IMR-90 (cell line): ENCODE results near the gene SPACDR. TPM values are rescaled to one million over a fixed set of nuclear protein-coding genes. Genes with fewer than 3 reads are reported as not detected.
A peak's percentile ranks its signal among the peaks of the same experiment; 100 is the strongest.

Source experiments
- ATAC-seq: fragments of 200-7000 bp; cut with Tn5 transposase; 2 replicates; pipeline ENCODE4 v1.9.1; 2020; ENCODE audit warnings: low read depth, mild to moderate bottlenecking, moderate library complexity
- BruUV-seq: library from RNA; stranded (reverse); fragments of 400-500 nt; replicated peaks from 2 replicates; lab custom pipeline; 2021; lab: Mats Ljungman, UMichigan
- CTCF ChIA-PET: fragments of 300-600 bp; formaldehyde crosslinking; extraction: SDS; loops from one replicate; lab custom pipeline; 2021; ENCODE audit warnings: antibody characterized with exemption; lab: Yijun Ruan, JAX
- POLR2A ChIA-PET: fragments of 300-600 bp; sonication (Branson Sonifier 250); formaldehyde crosslinking; loops from one replicate; lab custom pipeline; 2022; ENCODE audit warnings: antibody characterized with exemption; ENCODE audit not compliant: unreplicated experiment; lab: Charles Lee
- DNase-seq: peaks from one replicate; pipeline ENCODE4 v3.0.0; 2013
- H2AFZ ChIP-seq: replicated peaks from 2 replicates; pipeline ENCODE3; 2013; ENCODE audit warnings: low read length, mild to moderate bottlenecking; ENCODE audit not compliant: poor library complexity
- H2AK5ac ChIP-seq: 2 replicates; pipeline ENCODE4 v1.6.1; 2013; ENCODE audit warnings: low read depth, low read length, inconsistent platforms
- H2AK9ac ChIP-seq: replicated peaks from 2 replicates; pipeline ENCODE3; 2013; ENCODE audit warnings: mild to moderate bottlenecking, low read depth, low read length, moderate library complexity; ENCODE audit not compliant: poor library complexity
- H2BK120ac ChIP-seq: 2 replicates; pipeline ENCODE4 v1.6.1; 2013; ENCODE audit warnings: low read depth, low read length, inconsistent platforms
- H2BK15ac ChIP-seq: 3 replicates; pipeline ENCODE4 v1.6.1; 2013; ENCODE audit warnings: low read depth, low read length, inconsistent platforms
- H2BK20ac ChIP-seq: 2 replicates; pipeline ENCODE4 v1.6.1; 2013; ENCODE audit warnings: low read depth, mild to moderate bottlenecking, inconsistent platforms, low read length, moderate library complexity
- H2BK5ac ChIP-seq: 2 replicates; pipeline ENCODE4 v1.6.1; 2013; ENCODE audit warnings: mild to moderate bottlenecking, low read depth, low read length, inconsistent platforms; ENCODE audit not compliant: poor library complexity, severe bottlenecking
- H3K14ac ChIP-seq: replicated peaks from 2 replicates; pipeline ENCODE4 v1.6.1; 2013; ENCODE audit warnings: low read depth, low read length, inconsistent platforms
- H3K18ac ChIP-seq: 2 replicates; pipeline ENCODE4 v1.6.1; 2013; ENCODE audit warnings: low read depth, low read length, control low read depth
- H3K23ac ChIP-seq: 2 replicates; pipeline ENCODE4 v1.6.1; 2013; ENCODE audit warnings: low read depth, low read length, inconsistent platforms
- H3K27ac ChIP-seq: 2 replicates; pipeline ENCODE4 v1.5.1; 2013; ENCODE audit warnings: mild to moderate bottlenecking, control low read depth, low read length; ENCODE audit not compliant: insufficient read depth
- H3K27me3 ChIP-seq: 2 replicates; pipeline ENCODE4 v1.6.1; 2013; ENCODE audit warnings: low read length; ENCODE audit not compliant: control insufficient read depth, insufficient read depth
- H3K36me3 ChIP-seq: 2 replicates; pipeline ENCODE4 v1.6.1; 2013; ENCODE audit warnings: low read length, mixed read lengths; ENCODE audit not compliant: control insufficient read depth, insufficient read depth
- H3K4ac ChIP-seq: 2 replicates; pipeline ENCODE4 v1.6.1; 2013; ENCODE audit warnings: low read depth, low read length, inconsistent platforms
- H3K4me1 ChIP-seq: 2 replicates; pipeline ENCODE4 v1.6.1; 2013; ENCODE audit warnings: low read length, mixed read lengths; ENCODE audit not compliant: control insufficient read depth, insufficient read depth
- H3K4me2 ChIP-seq: 2 replicates; pipeline ENCODE4 v1.6.1; 2013; ENCODE audit warnings: low read depth, mild to moderate bottlenecking, control low read depth, low read length, moderate library complexity
- H3K4me3 ChIP-seq: 2 replicates; pipeline ENCODE4 v1.5.1; 2013; ENCODE audit warnings: low read depth, mild to moderate bottlenecking, control low read depth, low read length, moderate library complexity; ENCODE audit not compliant: insufficient read depth
- H3K56ac ChIP-seq: 2 replicates; pipeline ENCODE4 v1.6.1; 2013; ENCODE audit warnings: low read length, inconsistent platforms; ENCODE audit not compliant: insufficient read depth; ENCODE audit errors: extremely low read depth
- H3K79me1 ChIP-seq, 2 experiments: 2 replicates each; pipeline ENCODE4 v1.6.1; 2013; ENCODE audit warnings: low read length in 2 of 2, inconsistent platforms in 1 of 2, low read depth in 1 of 2
- H3K9ac ChIP-seq: 2 replicates; pipeline ENCODE4 v1.6.1; 2013; ENCODE audit warnings: low read depth, low read length, control low read depth
- H3K9me1 ChIP-seq: 2 replicates; pipeline ENCODE4 v1.6.1; 2013; ENCODE audit warnings: low read length, inconsistent platforms; ENCODE audit not compliant: insufficient read depth
- H3K9me3 ChIP-seq: 2 replicates; pipeline ENCODE4 v1.6.1; 2013; ENCODE audit warnings: low read length; ENCODE audit not compliant: control insufficient read depth, insufficient read depth
- H4K20me1 ChIP-seq: 2 replicates; pipeline ENCODE4 v1.6.1; 2013; ENCODE audit warnings: low read length, inconsistent platforms; ENCODE audit not compliant: insufficient read depth
- H4K5ac ChIP-seq: 2 replicates; pipeline ENCODE4 v1.6.1; 2013; ENCODE audit warnings: mild to moderate bottlenecking, low read depth, low read length, control low read depth
- H4K8ac ChIP-seq, 2 experiments: 2 replicates each; pipeline ENCODE4 v1.6.1; 2013; ENCODE audit warnings: low read depth in 2 of 2, low read length in 2 of 2, control low read depth in 1 of 2, inconsistent platforms in 1 of 2
- H4K91ac ChIP-seq: 2 replicates; pipeline ENCODE4 v1.6.1; 2013; ENCODE audit warnings: low read depth, low read length, inconsistent platforms; ENCODE audit not compliant: insufficient read depth
- BHLHE40 ChIP-seq: fragments of 150-350 bp; IDR thresholded peaks from 2 replicates; pipeline ENCODE4 v1.6.1; 2016; ENCODE audit warnings: mild to moderate bottlenecking, low read depth, low read length
- CEBPB ChIP-seq: IDR thresholded peaks from 2 replicates; pipeline ENCODE4 v1.6.1; 2012; ENCODE audit warnings: low read depth, low read length, improper control_type of control experiment
- CHD1 ChIP-seq: IDR thresholded peaks from 2 replicates; pipeline ENCODE4 v1.6.1; 2012; ENCODE audit warnings: low read depth, low read length, improper control_type of control experiment
- CTCF ChIP-seq: conservative IDR thresholded peaks from 2 replicates; pipeline ENCODE4 v1.5.1; 2012; ENCODE audit warnings: mild to moderate bottlenecking, low read depth, low read length, improper control_type of control experiment
- ELK1 ChIP-seq: fragments of 150-350 bp; IDR thresholded peaks from 2 replicates; pipeline ENCODE4 v1.6.1; 2016; ENCODE audit warnings: low read depth, mild to moderate bottlenecking, low read length, moderate library complexity, borderline replicate concordance
- FOS ChIP-seq: fragments of 150-350 bp; IDR thresholded peaks from 2 replicates; pipeline ENCODE4 v1.6.1; 2016; ENCODE audit warnings: low read depth, low read length
- MAFK ChIP-seq: IDR thresholded peaks from 2 replicates; pipeline ENCODE4 v1.6.1; 2012; ENCODE audit warnings: low read depth, low read length, improper control_type of control experiment
- MAZ ChIP-seq: IDR thresholded peaks from 2 replicates; pipeline ENCODE4 v1.6.1; 2012; ENCODE audit warnings: low read depth, mild to moderate bottlenecking, low read length, improper control_type of control experiment, moderate library complexity, borderline replicate concordance
- MXI1 ChIP-seq: IDR thresholded peaks from 2 replicates; pipeline ENCODE4 v1.6.1; 2012; ENCODE audit warnings: low read depth, mild to moderate bottlenecking, low read length, moderate library complexity, borderline replicate concordance
- NFE2L2 ChIP-seq: fragments of 150-350 bp; IDR thresholded peaks from 2 replicates; pipeline ENCODE4 v1.6.1; 2016; ENCODE audit warnings: low read depth, mild to moderate bottlenecking, low read length
- POLR2A ChIP-seq: IDR thresholded peaks from 2 replicates; pipeline ENCODE4 v1.6.1; 2012; ENCODE audit warnings: mild to moderate bottlenecking, low read depth, low read length
- RAD21 ChIP-seq: IDR thresholded peaks from 2 replicates; pipeline ENCODE4 v1.6.1; 2012; ENCODE audit warnings: low read length, improper control_type of control experiment
- RCOR1 ChIP-seq: IDR thresholded peaks from 2 replicates; pipeline ENCODE4 v1.6.1; 2012; ENCODE audit warnings: mild to moderate bottlenecking, low read length, improper control_type of control experiment; ENCODE audit not compliant: insufficient replicate concordance
- RFX5 ChIP-seq: IDR thresholded peaks from 2 replicates; pipeline ENCODE4 v1.8.0; 2012; ENCODE audit warnings: low read depth, mild to moderate bottlenecking, low read length, moderate library complexity
- SMC3 ChIP-seq: fragments of 150-350 bp; IDR thresholded peaks from 2 replicates; pipeline ENCODE4 v1.6.1; 2016; ENCODE audit warnings: low read depth, mild to moderate bottlenecking, antibody characterized with exemption, low read length, moderate library complexity
- USF2 ChIP-seq: fragments of 150-350 bp; IDR thresholded peaks from 2 replicates; pipeline ENCODE4 v1.6.1; 2017; ENCODE audit warnings: mild to moderate bottlenecking, antibody characterized with exemption, low read length, low read depth
- WGBS, 2 experiments: methylation state at CpG; one replicate each; pipeline versions ENCODE4 v1.1.5 to v1.1.7; 2013; ENCODE audit warnings: missing lambda C conversion rate in 2 of 2; ENCODE audit not compliant: insufficient read length in 1 of 2; ENCODE audit errors: extremely low coverage in 2 of 2; 5-methylcytosine and 5-hydroxymethylcytosine counted together
- dilution Hi-C: fragments of 300-500 bp; cut with HindIII; formaldehyde crosslinking; loops from one replicate; pipeline ENCODE4 v1.14.3; 2018; ENCODE audit warnings: low sequenced_read_pairs; ENCODE audit not compliant: unreplicated experiment
- in situ Hi-C: fragments of 300-500 bp; cut with MboI; formaldehyde crosslinking; loops from 3 replicates; pipeline ENCODE4 v1.14.3; 2019; ENCODE audit warnings: low sequenced_read_pairs, inconsistent platforms, mixed read lengths
- intact Hi-C: fragments of 100-400 bp; cut with micrococcal nuclease; formaldehyde crosslinking; loops from 2 replicates; pipeline ENCODE4 v1.10.0; 2022
- polyA plus RNA-seq, 3 experiments: library from polyadenylated mRNA; depleted of rRNA; stranded (reverse); fragments of >200 nt; gene quantifications; 2 replicates each; pipeline ENCODE4 v1.2.3, GENCODE V29; 2012; ENCODE audit warnings: low replicate concordance in 1 of 3
- total RNA-seq: library from RNA; depleted of rRNA; stranded (reverse); fragments of >200 nt; gene quantifications from 2 replicates; pipeline ENCODE4 v1.2.3, GENCODE V29; 2012

SPACDR gene
- total and polyA plus RNA-seq, 2 of the 4 experiments (the other 2 are of a cell fraction) = 0.54 to 2.1 TPM

- Histone ChIP-seq H4K5ac (no peak overlapping the region), H4K20me1 (no peaks in the 10 kb centered on the region), H2BK15ac (no peak overlapping the region; the same call in 2 of the 3 replicates), H2BK120ac (no peak overlapping the region), H3K79me1 (0 out of 4 replicates have a peak, but pooled peaks cover 0 to 1% of the 10 kb centered on the region in 2 experiments), H3K56ac (no peak overlapping the region), H3K9me3 (no peaks in the 10 kb centered on the region), H3K4me2 (peak overlapping the region; percentile 79; the same call in 1 of the 2 replicates), H3K4me1 (peaks cover 5% of the 10 kb centered on the region), H3K4me3 (no peak overlapping the region), H2AFZ (peak overlapping the region; percentile 23), H4K91ac (no peak overlapping the region), H2BK5ac (no peak overlapping the region), H3K36me3 (no peaks in the 10 kb centered on the region), H2AK5ac (peak overlapping the region; percentile 10; the same call in 1 of the 2 replicates), H3K9me1 (no peaks in the 10 kb centered on the region), H3K14ac (no peak overlapping the region), H3K9ac (no peak overlapping the region), H3K27ac (no peak overlapping the region), H3K4ac (no peak overlapping the region), H2AK9ac (peak overlapping the region; percentile 82), H2BK20ac (no peak overlapping the region), H3K27me3 (no peaks in the 10 kb centered on the region), H4K8ac (no peak overlapping the region), H3K18ac (no peak overlapping the region), H3K23ac (no peak overlapping the region)
- no CpG with 5 or more reads among the region's 6 CpGs for WGBS, 2 experiments
- intact Hi-C loops = no loop called here
- ChIA-PET POLR2A (no interaction called here), CTCF (no interaction called here)
- no TSS peak for BruUV-seq
- ATAC-seq (no peak), DNase-seq (no peak)
- in situ Hi-C loops = loop anchor here (5.0 kb wide), 1 partner anchor 58 kb away; no protein-coding TSS in a partner anchor
- TF ChIP-seq CTCF (no peak), CHD1 (no peak), RAD21 (no peak), MAZ (no peak), FOS (no peak), MAFK (no peak), NFE2L2 (no peak), MXI1 (no peak), RCOR1 (no peak), RFX5 (no peak), BHLHE40 (no peak), SMC3 (no peak), POLR2A (no peak), CEBPB (no peak), USF2 (no peak), ELK1 (no peak)
- dilution Hi-C loops = no loop called here
Observed at GRCh38 chr7:100484673-100485045, 20.6 kb upstream of the SPACDR start.
